ENCODE data around the gene LYRM7. TPM values are rescaled to one million over a fixed set of nuclear protein-coding genes. Genes with fewer than 3 reads are reported as not detected.
"Not testable (repeated sequence)": the region's sequence is repeated elsewhere in the genome, so short reads cannot be mapped to it uniquely, and the experiment has no call there.

Gene LYRM7
- total RNA-seq, 1 experiment from 2014 or later = 5.2 TPM

DNA sequence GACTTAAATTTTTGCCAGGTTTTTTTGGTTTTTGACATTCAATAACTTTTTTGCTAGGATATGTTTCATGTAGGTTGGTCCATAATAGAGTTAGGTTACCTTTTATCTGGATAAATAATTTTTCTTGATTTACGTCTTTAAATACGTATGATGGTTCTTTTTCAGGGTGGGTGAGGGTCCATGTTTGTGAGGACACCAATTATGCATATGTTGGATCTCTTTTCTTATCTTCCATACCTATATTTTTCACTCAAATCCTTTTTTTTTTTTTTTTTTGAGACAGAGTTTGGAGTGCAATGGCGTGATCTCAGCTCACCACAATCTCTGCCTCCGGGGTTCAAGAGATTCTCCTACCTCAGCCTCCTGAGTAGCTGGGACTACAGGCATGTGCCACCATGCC lies 75.8 kb downstream of the LYRM7 start:
- no peak for DNase-seq (ENCODE audit: low spot score)
- in situ Hi-C loops (cut with HindIII; ENCODE audit: low sequenced_read_pairs) = no loop called here

DNA sequence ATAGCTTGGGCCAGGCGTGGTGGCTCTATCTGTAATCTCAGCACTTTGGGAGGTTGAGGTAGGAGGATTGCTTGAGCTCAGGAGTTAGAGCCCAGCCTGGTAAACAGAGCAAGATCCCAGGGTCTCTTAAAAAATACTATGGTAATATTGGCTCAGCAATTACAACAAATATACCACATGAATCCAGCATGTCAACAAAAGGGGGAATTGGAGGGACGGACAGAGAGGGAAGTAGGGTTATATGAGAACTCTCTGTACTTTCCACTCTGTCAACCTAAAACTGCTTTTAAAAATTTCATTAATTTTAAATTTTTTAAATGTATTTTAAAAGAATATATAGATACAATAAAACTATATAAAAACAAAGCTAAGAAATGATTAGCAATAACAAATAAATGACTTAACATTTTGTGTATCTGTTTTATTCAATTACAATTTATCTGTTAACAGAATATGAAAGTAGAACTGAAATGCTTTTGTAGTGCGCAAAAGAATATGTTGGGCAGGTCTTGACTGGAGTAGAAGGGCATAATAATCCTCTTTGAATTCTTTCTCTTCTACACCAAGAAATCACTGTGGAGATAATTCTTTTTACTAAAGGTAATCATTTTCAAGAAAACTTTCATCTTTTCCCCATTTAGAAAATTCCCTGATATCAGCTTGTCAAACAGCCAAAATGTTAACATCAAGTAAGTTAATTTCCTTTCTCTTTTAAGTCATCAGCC lies 80.2 kb downstream of the LYRM7 start:
- in situ Hi-C loops (cut with HindIII; ENCODE audit: low sequenced_read_pairs) = no loop called here
- no peak for DNase-seq (ENCODE audit: low spot score)

DNA sequence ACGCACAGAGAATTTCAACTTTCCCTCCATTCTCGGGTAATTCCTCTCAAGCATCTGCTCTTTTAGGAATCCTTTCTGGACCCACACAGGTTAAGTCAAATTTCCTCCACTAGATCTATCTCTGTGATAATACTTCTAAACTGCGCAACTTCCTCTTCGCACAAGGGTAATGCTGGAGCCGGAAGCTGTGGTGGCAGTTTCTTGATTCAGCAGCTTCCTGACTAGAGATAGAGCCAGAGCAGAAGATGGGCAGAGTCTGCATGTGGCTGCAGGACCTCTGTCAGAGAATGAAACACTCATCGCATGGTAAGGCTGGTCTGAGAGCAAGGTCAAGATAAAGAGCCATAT lies 82.1 kb downstream of the LYRM7 start:
- DNase-seq (ENCODE audit: low spot score) = no peak
- in situ Hi-C loops (cut with HindIII; ENCODE audit: low sequenced_read_pairs) = no loop called here

DNA sequence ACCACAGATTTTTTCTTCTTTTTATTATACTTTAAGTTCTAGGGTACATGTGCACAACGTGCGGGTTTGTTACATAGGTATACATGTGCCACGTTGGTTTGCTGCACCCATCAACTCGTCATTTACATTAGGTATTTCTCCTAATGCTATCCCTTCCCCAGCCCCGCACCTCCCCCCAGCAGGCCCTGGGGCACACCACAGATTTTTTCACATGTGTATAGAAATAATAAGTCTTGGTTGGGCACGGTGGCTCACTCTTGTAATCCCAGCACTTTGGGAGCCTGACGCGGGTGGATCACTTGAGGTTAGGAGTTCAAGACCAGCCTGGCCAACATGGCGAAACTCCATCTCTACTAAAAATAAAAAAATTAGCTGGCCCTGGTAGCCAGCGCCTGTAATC lies 83.3 kb downstream of the LYRM7 start:
- DNase-seq (ENCODE audit: low spot score); in situ Hi-C loops (cut with HindIII; ENCODE audit: low sequenced_read_pairs): not testable (repeated sequence)

DNA sequence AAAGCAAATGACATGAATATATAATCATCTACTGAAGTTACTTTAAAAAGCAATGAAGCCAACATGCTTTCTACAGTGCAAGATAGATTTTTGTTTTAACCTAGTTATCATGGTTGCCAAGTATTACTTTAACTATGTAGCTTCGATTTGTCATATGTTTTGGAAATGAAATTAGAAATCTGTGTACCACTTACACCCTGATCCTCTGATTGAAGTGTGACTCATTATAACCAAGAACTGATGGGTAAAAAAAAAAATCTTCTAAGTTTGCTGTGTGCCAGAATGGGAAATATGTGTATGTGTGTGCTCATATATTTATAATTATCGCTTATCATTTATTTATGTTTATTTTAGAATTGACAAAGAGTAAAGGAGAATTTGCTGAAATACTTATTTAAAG lies 84.0 kb downstream of the LYRM7 start:
- in situ Hi-C loops (cut with HindIII; ENCODE audit: low sequenced_read_pairs) = no loop called here
- no peak for DNase-seq (ENCODE audit: low spot score)

Other genes with a start within 250 kb of the LYRM7 start
- 187 and 227 TPM in 2 replicates for gene HINT1, start 5.7 kb upstream of the LYRM7 start, total RNA-seq (2014; rRNA removed; shearing (Covaris generic))
- 30.0 and 53.1 TPM in 2 replicates for gene CDC42SE2, start 93.1 kb downstream of the LYRM7 start, total RNA-seq (2014; rRNA removed; shearing (Covaris generic))